ENCODE results near the gene IFFO2. TPM values are rescaled to one million over a fixed set of nuclear protein-coding genes. Genes with fewer than 3 reads are reported as not detected.
A peak's percentile ranks its signal among the peaks of the same experiment; 100 is the strongest.

IFFO2 gene
- total RNA-seq, 1 experiment from 2014 or later, result 15.6 TPM

- TF ChIP-seq, protein P1, sequence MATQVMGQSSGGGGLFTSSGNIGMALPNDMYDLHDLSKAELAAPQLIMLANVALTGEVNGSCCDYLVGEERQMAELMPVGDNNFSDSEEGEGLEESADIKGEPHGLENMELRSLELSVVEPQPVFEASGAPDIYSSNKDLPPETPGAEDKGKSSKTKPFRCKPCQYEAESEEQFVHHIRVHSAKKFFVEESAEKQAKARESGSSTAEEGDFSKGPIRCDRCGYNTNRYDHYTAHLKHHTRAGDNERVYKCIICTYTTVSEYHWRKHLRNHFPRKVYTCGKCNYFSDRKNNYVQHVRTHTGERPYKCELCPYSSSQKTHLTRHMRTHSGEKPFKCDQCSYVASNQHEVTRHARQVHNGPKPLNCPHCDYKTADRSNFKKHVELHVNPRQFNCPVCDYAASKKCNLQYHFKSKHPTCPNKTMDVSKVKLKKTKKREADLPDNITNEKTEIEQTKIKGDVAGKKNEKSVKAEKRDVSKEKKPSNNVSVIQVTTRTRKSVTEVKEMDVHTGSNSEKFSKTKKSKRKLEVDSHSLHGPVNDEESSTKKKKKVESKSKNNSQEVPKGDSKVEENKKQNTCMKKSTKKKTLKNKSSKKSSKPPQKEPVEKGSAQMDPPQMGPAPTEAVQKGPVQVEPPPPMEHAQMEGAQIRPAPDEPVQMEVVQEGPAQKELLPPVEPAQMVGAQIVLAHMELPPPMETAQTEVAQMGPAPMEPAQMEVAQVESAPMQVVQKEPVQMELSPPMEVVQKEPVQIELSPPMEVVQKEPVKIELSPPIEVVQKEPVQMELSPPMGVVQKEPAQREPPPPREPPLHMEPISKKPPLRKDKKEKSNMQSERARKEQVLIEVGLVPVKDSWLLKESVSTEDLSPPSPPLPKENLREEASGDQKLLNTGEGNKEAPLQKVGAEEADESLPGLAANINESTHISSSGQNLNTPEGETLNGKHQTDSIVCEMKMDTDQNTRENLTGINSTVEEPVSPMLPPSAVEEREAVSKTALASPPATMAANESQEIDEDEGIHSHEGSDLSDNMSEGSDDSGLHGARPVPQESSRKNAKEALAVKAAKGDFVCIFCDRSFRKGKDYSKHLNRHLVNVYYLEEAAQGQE (IDR thresholded peaks at IDR 0.05; ENCODE audit: low read depth), result no peak
- TF ChIP-seq ZBTB33 (IDR thresholded peaks at IDR 0.05; ENCODE audit: extremely low read depth, insufficient replicate concordance, low read length), result no peak
These were observed 26.8 kb downstream of the IFFO2 start (continued) for GRCh38 chr1:18929686-18930085.

DNA sequence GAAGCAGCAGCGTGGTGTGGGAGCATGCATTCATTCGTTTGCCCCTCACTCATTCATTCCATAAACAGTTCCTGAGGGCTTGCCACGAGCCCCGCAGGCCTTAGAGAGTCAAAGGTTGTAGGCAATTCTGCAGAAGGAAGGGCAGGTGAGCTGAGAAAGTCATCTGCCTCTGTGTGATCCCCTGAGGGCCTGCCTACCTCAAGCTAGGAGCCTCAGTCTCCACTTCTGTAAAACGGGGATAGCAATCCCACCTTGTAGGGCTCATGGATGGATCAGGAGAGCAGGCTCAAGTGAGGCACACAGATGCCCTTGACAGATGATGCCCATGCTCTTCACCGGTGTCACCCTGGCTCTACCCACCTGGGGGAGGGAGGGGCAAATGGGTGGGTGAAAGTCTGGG, 27.5 kb downstream of the IFFO2 start:
- H3K4me3 ChIP-seq (replicated peaks in 1 of 2; ENCODE audit: low read depth in 1 of 2, low read length in 2 of 2), result no peak overlapping the region
- H3K9me2 ChIP-seq (ENCODE audit: insufficient read depth), result no peaks in the 10 kb centered on the region
- intact Hi-C loops (cut with micrococcal nuclease), result no loop called here
- no peaks in the 10 kb centered on the region for H3K27me3 ChIP-seq (ENCODE audit: insufficient read depth, low read length)
- BruUV-seq (replicated peaks), result no TSS peak
- H4K20me1 ChIP-seq (ENCODE audit: insufficient read depth), result no peaks in the 10 kb centered on the region
- ChIA-PET POLR2A (no interaction called here), RAD21 (ENCODE audit: low non-redundant PET in 1 of 2, low total read pairs in 2 of 2, uncharacterized antibody in 2 of 2, unreplicated experiment in 2 of 2) (no interaction called here), CTCF (interaction anchor here (4.8 kb wide), 1 partner anchor 15 kb away, joined by 36 read pairs; no protein-coding TSS in a partner anchor)
- H3K79me2 ChIP-seq (ENCODE audit: insufficient read depth, low read length), result peaks cover 87% of the 10 kb centered on the region
- H3K36me3 ChIP-seq (ENCODE audit: control insufficient read depth in 1 of 2, insufficient read depth in 2 of 2, low read length in 2 of 2), result no peaks in the 10 kb centered on the region
- no peak overlapping the region for H2AFZ ChIP-seq (ENCODE audit: low read depth, low read length, poor library complexity, severe bottlenecking)
- no peaks in the 10 kb centered on the region for H3K9me3 ChIP-seq (ENCODE audit: control insufficient read depth in 1 of 2, insufficient read depth in 1 of 2, low read depth in 1 of 2, low read length in 2 of 2)
- H3K27ac ChIP-seq (ENCODE audit: low read depth, low read length), result no peak overlapping the region
- H3K4me1 ChIP-seq (ENCODE audit: control insufficient read depth in 1 of 2, insufficient read depth in 2 of 2, low read length in 2 of 2), result peaks cover 28 to 81% of the 10 kb centered on the region in 2 experiments
- DNase-seq (ENCODE audit: low read depth, low spot score), result no peak
- no peak for ATAC-seq
- H3K4me2 ChIP-seq (ENCODE audit: low read length), result peak overlapping the region; percentile 100; the same call in 1 of the 2 replicates
- no peak overlapping the region; the same call in 1 of the 2 replicates for H3K9ac ChIP-seq (ENCODE audit: low read length)
- no peak for TF ChIP-seq EGR1 (IDR thresholded peaks at IDR 0.05; ENCODE audit: low read depth)
- TF ChIP-seq MAX (IDR thresholded peaks at IDR 0.05), result no peak
- TF ChIP-seq POLR2AphosphoS5 (IDR thresholded peaks at IDR 0.05; ENCODE audit: low read depth, low read length), result no peak
- TF ChIP-seq SRF (IDR thresholded peaks at IDR 0.05; ENCODE audit: low read depth), result no peak
- TF ChIP-seq JUND (IDR thresholded peaks at IDR 0.05), result no peak
- TF ChIP-seq, protein P2, sequence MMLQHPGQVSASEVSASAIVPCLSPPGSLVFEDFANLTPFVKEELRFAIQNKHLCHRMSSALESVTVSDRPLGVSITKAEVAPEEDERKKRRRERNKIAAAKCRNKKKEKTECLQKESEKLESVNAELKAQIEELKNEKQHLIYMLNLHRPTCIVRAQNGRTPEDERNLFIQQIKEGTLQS (IDR thresholded peaks at IDR 0.05), result no peak
- TF ChIP-seq CBX3 (IDR thresholded peaks at IDR 0.05; ENCODE audit: low read depth), result no peak
- no peak for TF ChIP-seq YY1 (IDR thresholded peaks at IDR 0.05; ENCODE audit: extremely low read depth, insufficient replicate concordance, low read depth, low read length)
- TF ChIP-seq TCF7L2 (IDR thresholded peaks at IDR 0.05; ENCODE audit: borderline replicate concordance, extremely low read depth, insufficient read depth, insufficient read length), result no peak
- TF ChIP-seq ZBTB33 (IDR thresholded peaks at IDR 0.05; ENCODE audit: extremely low read depth, insufficient replicate concordance, low read length), result no peak
- no peak for TF ChIP-seq ZNF274 (IDR thresholded peaks at IDR 0.05; ENCODE audit: low read depth, low read length)
- no peak for TF ChIP-seq ELF1 (IDR thresholded peaks at IDR 0.05; ENCODE audit: borderline replicate concordance, low read depth)
- TF ChIP-seq SP1 (IDR thresholded peaks at IDR 0.05; ENCODE audit: low read depth), result no peak
- TF ChIP-seq RAD21 (IDR thresholded peaks at IDR 0.05; ENCODE audit: low read depth), result no peak
- TF ChIP-seq ZFX (IDR thresholded peaks at IDR 0.05), result no peak
- no peak for TF ChIP-seq FOSL1 (IDR thresholded peaks at IDR 0.05; ENCODE audit: low read depth)
